Osteocyte (in vitro differentiated cells): ENCODE measurements around the gene TCERG1L. TPM values are rescaled to one million over a fixed set of nuclear protein-coding genes. Genes with fewer than 3 reads are reported as not detected.
"Not testable (repeated sequence)": the region's sequence is repeated elsewhere in the genome, so short reads cannot be mapped to it uniquely, and the experiment has no call there.

Experiments
- DNase-seq: peaks from one replicate; pipeline ENCODE4 v3.0.0; 2021; ENCODE audit warnings: mixed read lengths; ENCODE audit not compliant: unreplicated experiment; ENCODE audit errors: extremely low spot score
- H3K27ac Mint-ChIP-seq: one replicate; pipeline ENCODE4 v1.8.0; 2021; ENCODE audit warnings: mild to moderate bottlenecking, mixed read lengths; ENCODE audit not compliant: unreplicated experiment
- H3K27me3 Mint-ChIP-seq: one replicate; pipeline ENCODE4 v1.8.0; 2021; ENCODE audit warnings: mixed read lengths; ENCODE audit not compliant: unreplicated experiment
- H3K36me3 Mint-ChIP-seq: one replicate; pipeline ENCODE4 v1.8.0; 2021; ENCODE audit warnings: mixed read lengths; ENCODE audit not compliant: unreplicated experiment
- H3K4me1 Mint-ChIP-seq: one replicate; pipeline ENCODE4 v1.8.0; 2021; ENCODE audit warnings: mixed read lengths; ENCODE audit not compliant: unreplicated experiment
- H3K4me3 Mint-ChIP-seq: one replicate; pipeline ENCODE4 v1.8.0; 2021; ENCODE audit warnings: mild to moderate bottlenecking, moderate library complexity, mixed read lengths; ENCODE audit not compliant: unreplicated experiment
- H3K9me3 Mint-ChIP-seq: one replicate; pipeline ENCODE4 v1.8.0; 2021; ENCODE audit warnings: mixed read lengths; ENCODE audit not compliant: unreplicated experiment
- CTCF ChIP-seq: fragments of 200-600 bp; sonication (generic); IDR thresholded peaks from 2 replicates; pipeline ENCODE4 v1.5.0; 2021; ENCODE audit warnings: antibody characterized with exemption, mild to moderate bottlenecking, moderate library complexity
- total RNA-seq: library from RNA; stranded (reverse); gene quantifications from 2 replicates; pipeline ENCODE4 v1.2.1, GENCODE V29; 2021

TCERG1L gene
- total RNA-seq, 1 donor from 2014 or later = not detected

DNA sequence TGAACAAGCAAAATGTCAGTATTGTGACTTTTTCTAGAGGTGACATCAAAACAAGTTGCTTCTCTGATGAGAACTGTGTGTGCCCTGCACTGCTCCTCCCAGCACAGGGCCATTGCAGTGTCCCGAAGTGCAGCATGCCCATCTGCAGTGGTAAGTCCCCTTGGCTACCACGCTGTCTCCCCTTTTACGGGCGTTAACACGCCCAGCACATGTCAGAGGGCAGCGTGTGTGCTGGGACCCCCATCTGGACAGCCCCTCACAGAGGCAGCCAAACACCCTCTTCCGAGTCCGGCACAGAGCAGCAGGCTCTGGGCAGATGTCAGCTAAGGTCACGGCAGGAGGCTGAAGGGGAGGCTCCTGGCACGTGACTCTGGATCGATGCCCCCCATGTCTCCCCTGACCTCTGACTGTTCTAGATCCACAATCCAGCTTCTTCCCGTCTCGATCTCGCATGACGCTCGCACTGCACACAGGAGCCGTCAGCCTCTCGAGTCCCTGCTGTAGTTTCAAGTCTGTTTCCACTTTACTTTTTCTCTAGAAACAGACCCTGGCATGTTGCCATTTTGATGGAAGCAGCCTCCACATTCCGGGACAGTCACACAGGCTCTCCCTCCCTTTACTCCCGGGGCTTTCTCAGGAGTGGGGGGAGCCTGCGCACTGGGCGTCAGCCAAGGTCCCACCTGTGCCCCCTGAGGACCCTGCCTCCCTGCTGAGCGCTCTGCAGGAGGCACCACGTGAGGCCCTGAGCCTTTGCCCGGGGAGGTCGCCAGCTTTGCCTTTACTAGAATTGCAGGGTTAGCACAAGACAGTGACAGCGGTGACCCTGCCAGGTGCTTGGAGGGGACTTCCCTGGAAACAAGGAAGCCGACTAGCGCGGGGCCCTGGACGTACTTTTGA, 133.8 kb downstream of the TCERG1L start:
- Mint-ChIP-seq H3K4me1 (no peaks in the 10 kb centered on the region), H3K27me3 (no peaks in the 10 kb centered on the region), H3K27ac (no peak overlapping the region), H3K9me3 (peaks cover 20% of the 10 kb centered on the region), H3K36me3 (no peaks in the 10 kb centered on the region), H3K4me3 (no peak overlapping the region)
- no peak for TF ChIP-seq CTCF
- peak; percentile 78 for DNase-seq

DNA sequence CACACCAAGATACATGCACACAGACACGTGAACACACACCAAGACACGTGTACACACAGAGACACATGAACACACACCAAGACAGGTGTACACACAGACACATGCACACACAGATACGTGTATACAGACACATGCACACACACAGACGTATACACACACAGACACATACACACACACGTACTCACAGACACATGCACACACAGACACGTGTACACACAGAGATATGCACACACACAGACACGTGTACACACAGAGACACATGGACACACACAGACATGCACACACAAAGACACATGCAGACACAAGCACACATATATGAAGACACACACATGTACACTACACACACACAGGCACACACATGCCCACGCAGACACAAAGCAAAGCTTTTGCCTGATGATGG, 134.6 kb downstream of the TCERG1L start:
- no peaks in the 10 kb centered on the region for H3K36me3 Mint-ChIP-seq
- no peaks in the 10 kb centered on the region for H3K27me3 Mint-ChIP-seq
- no peak for TF ChIP-seq CTCF
- no peak for DNase-seq
- no peak overlapping the region for H3K27ac Mint-ChIP-seq
- no peaks in the 10 kb centered on the region for H3K4me1 Mint-ChIP-seq
- peaks cover 19% of the 10 kb centered on the region for H3K9me3 Mint-ChIP-seq
- H3K4me3 Mint-ChIP-seq = no peak overlapping the region

DNA sequence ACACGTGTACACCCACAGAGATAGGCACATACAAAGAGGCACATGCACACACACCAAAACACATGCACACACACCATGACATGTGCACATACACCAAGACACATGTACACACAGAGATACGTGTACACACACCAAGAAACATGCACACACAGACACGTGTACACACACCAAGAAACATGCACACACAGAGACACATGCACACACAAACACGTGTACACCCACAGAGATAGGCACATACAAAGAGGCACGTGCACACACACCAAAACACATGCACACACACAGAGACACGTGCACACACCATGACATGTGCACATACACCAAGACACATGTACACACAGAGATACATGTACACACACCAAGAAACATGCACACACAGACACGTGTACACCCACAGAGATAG, 135.2 kb downstream of the TCERG1L start:
- H3K27ac Mint-ChIP-seq, H3K36me3 Mint-ChIP-seq, H3K27me3 Mint-ChIP-seq, H3K4me1 Mint-ChIP-seq, H3K4me3 Mint-ChIP-seq: not testable (repeated sequence)
- DNase-seq = peak; percentile 59
- peaks cover 18% of the 10 kb centered on the region for H3K9me3 Mint-ChIP-seq

DNA sequence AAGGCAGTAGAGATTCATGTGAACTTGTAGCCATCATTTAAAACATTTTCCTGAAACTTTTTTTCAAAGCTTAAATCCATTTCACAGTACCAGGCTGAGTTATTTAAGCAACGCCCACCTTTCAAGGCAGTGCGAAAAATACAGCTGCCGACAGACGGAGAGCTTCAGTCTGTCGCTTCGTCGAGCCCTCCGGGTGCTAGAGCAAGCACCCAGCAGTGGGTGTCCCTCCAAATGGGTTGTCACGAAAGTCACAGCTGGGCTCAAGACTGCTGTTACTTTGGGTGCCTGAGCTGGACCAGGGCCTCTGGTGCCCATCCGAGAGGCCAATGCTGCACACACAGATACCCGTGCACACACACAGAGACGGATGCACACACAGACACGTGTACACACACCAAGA, 135.6 kb downstream of the TCERG1L start:
- TF ChIP-seq CTCF = no peak
- no peak overlapping the region for H3K4me3 Mint-ChIP-seq
- peaks cover 18% of the 10 kb centered on the region for H3K9me3 Mint-ChIP-seq
- no peaks in the 10 kb centered on the region for H3K4me1 Mint-ChIP-seq
- H3K36me3 Mint-ChIP-seq = no peaks in the 10 kb centered on the region
- DNase-seq = peak; percentile 66
- H3K27me3 Mint-ChIP-seq = no peaks in the 10 kb centered on the region
- H3K27ac Mint-ChIP-seq = no peak overlapping the region

DNA sequence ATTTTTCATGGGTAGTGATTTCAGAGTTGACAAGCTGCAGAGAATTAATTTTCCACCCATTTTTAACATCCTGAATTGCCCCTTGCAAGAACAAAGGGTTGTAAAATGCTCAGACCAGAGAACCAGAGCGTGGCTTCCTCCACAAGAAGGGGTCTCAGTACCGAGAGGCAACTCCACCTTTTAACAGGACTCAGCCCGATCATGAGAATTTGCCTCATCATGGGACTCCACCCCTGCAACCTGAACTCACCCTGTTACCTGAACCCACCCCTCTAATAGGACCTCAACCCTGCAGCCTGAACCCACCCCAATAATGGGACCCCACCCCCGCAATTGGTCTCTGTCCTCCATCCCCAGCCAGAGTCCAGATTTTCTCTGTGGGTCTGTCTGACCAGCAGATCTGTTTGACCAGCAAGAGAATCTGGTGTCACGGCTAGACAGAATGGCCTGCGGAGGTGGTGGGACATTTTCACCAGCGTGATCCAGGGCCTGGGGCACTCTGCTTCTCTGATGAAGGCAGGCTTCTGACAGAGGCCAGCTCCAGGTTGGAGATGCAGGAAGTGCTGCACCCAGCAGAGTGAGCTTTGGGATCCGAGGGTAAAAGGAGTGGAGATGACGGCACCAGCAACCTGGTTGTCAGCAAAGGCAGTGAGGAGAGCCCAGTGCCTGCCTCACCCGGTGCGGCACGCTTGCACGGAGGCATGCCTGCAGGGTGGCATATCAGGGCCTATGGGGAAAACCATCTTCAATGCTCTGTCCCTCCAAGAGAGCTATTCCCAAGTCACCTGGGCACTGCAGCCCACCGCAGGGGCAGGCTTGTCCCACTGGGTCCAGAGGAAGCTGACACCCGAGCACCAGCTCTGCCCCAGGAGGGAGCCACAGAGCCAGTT, 136.6 kb downstream of the TCERG1L start:
- DNase-seq = peak; percentile 71
- Mint-ChIP-seq H3K36me3 (no peaks in the 10 kb centered on the region), H3K9me3 (peaks cover 16% of the 10 kb centered on the region), H3K4me3 (no peak overlapping the region), H3K27ac (no peak overlapping the region), H3K27me3 (no peaks in the 10 kb centered on the region), H3K4me1 (no peaks in the 10 kb centered on the region)
- no peak for TF ChIP-seq CTCF
